Left lung (tissue), 10 donors: Measurements from ENCODE around the gene CELA3B. TPM values are rescaled to one million over a fixed set of nuclear protein-coding genes. Genes with fewer than 3 reads are reported as not detected.

Experiments
- ATAC-seq: fragments of 200-7000 bp; cut with Tn5 transposase; one replicate; pipeline ENCODE4 v1.9.1; 2020; ENCODE audit warnings: moderate library complexity
- DNase-seq, 4 donors: peaks; one replicate each; pipeline ENCODE4 v3.0.0-alpha.2; 2013 to 2020
- H3K27ac ChIP-seq, 2 donors: fragments of 200-600 bp; sonication (generic) in 1 of 2; one replicate each; pipeline versions ENCODE4 v1.5.0 to v1.8.0; 2020 to 2021
- H3K27me3 ChIP-seq, 2 donors: fragments of 200-600 bp; sonication (generic) in 1 of 2; one replicate each; pipeline versions ENCODE4 v1.5.0 to v1.8.0; 2020 to 2021
- H3K36me3 ChIP-seq, 2 donors: fragments of 200-600 bp; sonication (generic) in 1 of 2; one replicate each; pipeline versions ENCODE4 v1.5.0 to v1.8.0; 2020 to 2021
- H3K4me1 ChIP-seq, 2 donors: fragments of 200-600 bp; one replicate each; pipeline ENCODE4 v1.8.0; 2021
- H3K4me3 ChIP-seq, 2 donors: fragments of 200-600 bp; sonication (generic) in 1 of 2; one replicate each; pipeline versions ENCODE4 v1.5.0 to v1.8.0; 2020 to 2021; ENCODE audit warnings: mild to moderate bottlenecking in 1 of 2
- H3K9me3 ChIP-seq, 2 donors: fragments of 200-600 bp; sonication (generic) in 1 of 2; one replicate each; pipeline versions ENCODE4 v1.5.0 to v1.8.0; 2020 to 2021
- CTCF ChIP-seq, 2 donors: fragments of 200-600 bp; sonication (generic) in 1 of 2; IDR thresholded peaks; one replicate each; pipeline versions ENCODE4 v1.5.0 to v1.8.0; 2021; ENCODE audit warnings: antibody characterized with exemption in 2 of 2
- intact Hi-C, 2 donors: fragments of 100-400 bp; cut with DNase I; formaldehyde crosslinking; loops; one replicate each; pipeline versions ENCODE4 v1.11.2 to v1.14.2; 2022
- polyA plus RNA-seq, 6 donors: library from polyadenylated mRNA; unstranded; fragments of 120-200 nt; gene quantifications; one replicate each; pipeline ENCODE4 v1.2.1, GENCODE V29; 2013; ENCODE audit not compliant: insufficient read length in 6 of 6
- total RNA-seq, 2 donors: library from RNA; stranded (reverse); fragmentation: NEBNext Ultra II Directional; extraction: Animal tissue kit (Norgen Biotek cat#: 25700); gene quantifications; one replicate each; pipeline ENCODE4 v1.2.1, GENCODE V29; 2021
- donor health status: DM: no; HTN: yes; CAD: no.
- donor health status: DM: no; HTN: no; CAD: no.

Gene CELA3B
- total and polyA plus RNA-seq, 8 donors, result 0.27 to 0.71 TPM; not detected in 6

GRCh38 chr1:21944733-21945073 lies 32.1 kb upstream of the CELA3B start:
- H3K9me3 ChIP-seq, result no peaks in the 10 kb centered on the region
- DNase-seq (no peak), ATAC-seq (no peak)
- H3K27me3 ChIP-seq, result no peaks in the 10 kb centered on the region
- H3K4me3 ChIP-seq, result no peak overlapping the region
- TF ChIP-seq CTCF (IDR thresholded peaks at IDR 0.05), result no peak
- intact Hi-C loops, result no loop called here
- peaks cover 1 to 12% of the 10 kb centered on the region in 2 donors for H3K4me1 ChIP-seq
- H3K27ac ChIP-seq, result no peak overlapping the region
- no peaks in the 10 kb centered on the region for H3K36me3 ChIP-seq

DNA sequence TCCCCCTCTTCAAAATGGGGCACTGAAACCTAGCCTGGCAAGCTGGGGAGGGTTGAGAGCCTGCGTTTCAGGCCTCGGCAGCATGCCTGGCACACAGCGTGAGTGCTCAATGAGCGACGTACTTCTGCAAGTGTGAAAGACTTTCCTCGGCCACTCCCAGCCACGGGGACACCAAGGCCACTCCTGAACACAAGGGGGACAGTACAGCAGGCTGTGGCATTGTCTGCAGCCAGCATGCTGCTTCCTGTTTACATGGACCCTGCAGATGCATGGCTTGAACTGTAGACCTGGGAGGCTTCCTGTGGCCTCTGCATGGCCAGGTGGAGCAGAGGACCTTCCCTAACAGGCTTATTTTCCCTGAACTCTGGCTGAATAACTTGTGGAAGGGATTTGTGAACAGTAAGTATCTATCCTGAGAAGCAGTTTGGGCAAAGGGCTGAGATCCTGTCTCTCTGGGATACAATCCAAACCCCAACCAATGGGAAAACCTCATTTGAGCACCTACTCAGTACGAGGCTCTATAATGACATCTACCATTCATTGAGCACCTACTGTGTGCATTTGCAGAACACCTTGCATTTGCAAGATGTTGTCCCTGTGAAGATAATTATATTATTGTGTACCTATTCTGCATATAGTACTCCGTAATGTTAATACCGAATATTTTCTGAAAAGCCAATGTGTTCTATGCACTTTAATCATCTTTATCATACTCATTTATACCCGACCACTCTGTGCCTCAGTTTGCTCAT lies 29.8 kb upstream of the CELA3B start:
- Histone ChIP-seq H3K27ac (no peak overlapping the region), H3K27me3 (no peaks in the 10 kb centered on the region), H3K9me3 (no peaks in the 10 kb centered on the region), H3K36me3 (no peaks in the 10 kb centered on the region), H3K4me3 (no peak overlapping the region), H3K4me1 (peaks cover 0 to 7% of the 10 kb centered on the region in 2 donors)
- no peak for TF ChIP-seq CTCF (IDR thresholded peaks at IDR 0.05)
- DNase-seq (no peak), ATAC-seq (peak; percentile 70)
- intact Hi-C loops, result no loop called here

DNA sequence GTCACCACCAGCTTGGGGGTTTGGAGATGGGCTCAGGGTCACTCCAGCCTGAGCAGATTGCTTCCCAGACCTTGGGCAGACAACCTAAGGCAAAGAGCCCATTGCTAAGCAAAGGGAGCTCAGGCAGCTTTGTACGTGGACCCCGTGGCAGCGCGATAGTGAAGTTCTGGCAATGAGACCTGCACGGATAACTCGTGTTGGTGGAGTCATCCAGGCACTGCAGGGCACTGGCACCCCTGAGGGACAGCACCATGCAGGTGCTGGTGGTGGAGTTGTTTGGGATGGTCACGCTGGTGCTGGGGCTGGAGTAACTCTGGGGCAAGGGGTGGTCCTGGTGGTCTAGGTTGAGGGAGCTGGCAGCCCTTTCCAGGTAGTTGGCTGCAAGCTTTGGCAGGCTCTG lies 26.1 kb upstream of the CELA3B start:
- Histone ChIP-seq H3K27ac (no peak overlapping the region), H3K27me3 (no peaks in the 10 kb centered on the region), H3K9me3 (no peaks in the 10 kb centered on the region), H3K4me3 (no peak overlapping the region), H3K4me1 (no peaks in the 10 kb centered on the region), H3K36me3 (no peaks in the 10 kb centered on the region)
- TF ChIP-seq CTCF (IDR thresholded peaks at IDR 0.05), result no peak
- ATAC-seq (no peak), DNase-seq (peak in 1 of 4 donors; percentile 59)
- intact Hi-C loops, result no loop called here

DNA sequence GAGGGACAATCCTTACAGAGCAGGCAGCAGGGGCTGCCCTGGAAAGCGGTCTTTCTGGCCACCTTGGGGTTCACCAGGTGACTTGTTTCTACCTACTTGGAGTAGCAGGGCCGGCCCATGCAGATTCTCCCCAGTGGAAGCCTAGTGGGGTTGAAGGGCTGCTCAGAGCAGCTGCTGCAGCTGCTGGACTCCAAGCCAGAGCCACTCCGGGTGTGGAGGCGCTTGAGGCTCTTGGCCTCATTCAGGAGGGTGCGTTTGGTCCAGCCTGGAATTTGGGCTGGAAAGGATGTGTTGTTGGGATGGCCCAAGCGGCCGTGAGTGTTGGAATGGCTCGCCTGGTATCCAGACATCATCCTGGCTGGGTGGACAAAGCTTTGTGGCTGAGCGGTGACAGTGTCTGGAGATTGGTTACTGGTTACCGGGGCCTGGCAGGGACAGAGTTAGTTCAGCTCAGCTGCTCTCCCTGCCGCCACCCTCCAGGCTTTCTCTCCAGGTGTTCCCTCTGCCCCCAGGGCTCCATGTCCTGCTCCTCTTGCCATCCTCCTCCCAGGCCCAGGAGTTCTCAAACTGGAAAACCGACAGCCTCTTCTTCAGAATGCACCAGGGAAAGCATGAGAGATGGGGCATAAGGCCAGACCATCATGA lies 25.5 kb upstream of the CELA3B start:
- Histone ChIP-seq H3K4me1 (no peaks in the 10 kb centered on the region), H3K36me3 (no peaks in the 10 kb centered on the region), H3K27ac (no peak overlapping the region), H3K9me3 (no peaks in the 10 kb centered on the region), H3K4me3 (no peak overlapping the region), H3K27me3 (no peaks in the 10 kb centered on the region)
- ATAC-seq (no peak), DNase-seq (peak in 1 of 4 donors; percentile 59)
- intact Hi-C loops, result no loop called here
- no peak for TF ChIP-seq CTCF (IDR thresholded peaks at IDR 0.05)

GRCh38 chr1:21952786-21953520 lies 23.9 kb upstream of the CELA3B start:
- ATAC-seq (no peak), DNase-seq (peak in 1 of 4 donors; percentile 22)
- Histone ChIP-seq H3K27me3 (no peaks in the 10 kb centered on the region), H3K27ac (no peak overlapping the region), H3K4me3 (no peak overlapping the region), H3K9me3 (no peaks in the 10 kb centered on the region), H3K36me3 (no peaks in the 10 kb centered on the region), H3K4me1 (peaks cover 0 to 11% of the 10 kb centered on the region in 2 donors)
- no peak for TF ChIP-seq CTCF (IDR thresholded peaks at IDR 0.05)
- intact Hi-C loops, result no loop called here
